Transverse colon (tissue), 4 donors: ENCODE data around the gene ZSWIM4.

Source experiments
- EP300 ChIP-seq: sonication (generic); formaldehyde crosslinking; IDR thresholded peaks from one replicate; pipeline ENCODE4 v1.6.1; 2017; ENCODE audit warnings: antibody characterized with exemption, low read depth
- POLR2A ChIP-seq: fragments of 450-650 bp; IDR thresholded peaks from one replicate; pipeline ENCODE4 v1.6.1; 2016; ENCODE audit warnings: antibody characterized with exemption, mild to moderate bottlenecking, moderate library complexity
- POLR2AphosphoS5 ChIP-seq, 3 donors: sonication (generic); formaldehyde crosslinking; IDR thresholded peaks; one replicate each; pipeline ENCODE4 v1.6.1; 2016; ENCODE audit warnings: antibody characterized with exemption in 3 of 3
- TF ChIP-seq, protein P1 (sequence below), 5 experiments: fragments of 200-600 bp in 3 of 5; fragments of 450-650 bp in 2 of 5; sonication (generic) in 3 of 5; IDR thresholded peaks; 1 replicate in 2 of 5; 2 replicates in 3 of 5; pipeline ENCODE4 v1.5.1; 2016 to 2017; ENCODE audit warnings: antibody characterized with exemption in 5 of 5, inconsistent platforms in 3 of 5, mild to moderate bottlenecking in 2 of 5, moderate library complexity in 1 of 5

DNA sequence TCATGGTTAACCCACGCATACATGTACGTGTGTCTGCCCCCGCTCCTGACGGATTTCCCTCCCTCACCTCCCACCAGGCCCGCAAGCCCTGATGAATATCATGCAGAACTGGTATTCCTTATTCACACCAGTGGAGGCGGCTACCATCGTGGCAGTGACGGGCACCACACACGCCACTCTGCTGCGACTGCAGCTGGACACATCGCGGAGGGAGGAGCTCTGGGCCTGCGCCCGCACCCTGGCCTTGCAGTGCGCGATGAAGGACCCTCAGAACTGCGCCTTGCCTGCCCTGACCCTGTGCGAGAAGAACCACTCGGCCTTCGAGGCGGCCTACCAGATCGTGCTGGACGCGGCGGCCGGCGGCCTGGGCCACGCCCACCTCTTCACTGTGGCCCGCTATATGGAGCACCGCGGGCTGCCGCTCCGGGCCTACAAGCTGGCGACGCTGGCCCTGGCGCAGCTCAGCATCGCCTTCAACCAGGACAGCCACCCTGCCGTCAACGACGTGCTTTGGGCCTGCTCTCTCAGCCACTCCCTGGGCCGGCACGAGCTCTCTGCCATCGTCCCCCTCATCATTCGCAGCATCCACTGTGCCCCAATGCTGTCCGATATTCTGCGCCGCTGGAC, 35.0 kb downstream of the ZSWIM4 start:
- TF ChIP-seq POLR2A: no peak
- TF ChIP-seq, protein P1, sequence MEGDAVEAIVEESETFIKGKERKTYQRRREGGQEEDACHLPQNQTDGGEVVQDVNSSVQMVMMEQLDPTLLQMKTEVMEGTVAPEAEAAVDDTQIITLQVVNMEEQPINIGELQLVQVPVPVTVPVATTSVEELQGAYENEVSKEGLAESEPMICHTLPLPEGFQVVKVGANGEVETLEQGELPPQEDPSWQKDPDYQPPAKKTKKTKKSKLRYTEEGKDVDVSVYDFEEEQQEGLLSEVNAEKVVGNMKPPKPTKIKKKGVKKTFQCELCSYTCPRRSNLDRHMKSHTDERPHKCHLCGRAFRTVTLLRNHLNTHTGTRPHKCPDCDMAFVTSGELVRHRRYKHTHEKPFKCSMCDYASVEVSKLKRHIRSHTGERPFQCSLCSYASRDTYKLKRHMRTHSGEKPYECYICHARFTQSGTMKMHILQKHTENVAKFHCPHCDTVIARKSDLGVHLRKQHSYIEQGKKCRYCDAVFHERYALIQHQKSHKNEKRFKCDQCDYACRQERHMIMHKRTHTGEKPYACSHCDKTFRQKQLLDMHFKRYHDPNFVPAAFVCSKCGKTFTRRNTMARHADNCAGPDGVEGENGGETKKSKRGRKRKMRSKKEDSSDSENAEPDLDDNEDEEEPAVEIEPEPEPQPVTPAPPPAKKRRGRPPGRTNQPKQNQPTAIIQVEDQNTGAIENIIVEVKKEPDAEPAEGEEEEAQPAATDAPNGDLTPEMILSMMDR (IDR thresholded peaks at IDR 0.05): no peak
- TF ChIP-seq EP300: no peak
- no peak for TF ChIP-seq POLR2AphosphoS5 (IDR thresholded peaks at IDR 0.05)
